Measurements from ENCODE around the gene CBR1. TPM values are rescaled to one million over a fixed set of nuclear protein-coding genes. Genes with fewer than 3 reads are reported as not detected.

Gene CBR1
- polyA plus RNA-seq, 1 donor from 2014 or later: 9.2 TPM

DNA sequence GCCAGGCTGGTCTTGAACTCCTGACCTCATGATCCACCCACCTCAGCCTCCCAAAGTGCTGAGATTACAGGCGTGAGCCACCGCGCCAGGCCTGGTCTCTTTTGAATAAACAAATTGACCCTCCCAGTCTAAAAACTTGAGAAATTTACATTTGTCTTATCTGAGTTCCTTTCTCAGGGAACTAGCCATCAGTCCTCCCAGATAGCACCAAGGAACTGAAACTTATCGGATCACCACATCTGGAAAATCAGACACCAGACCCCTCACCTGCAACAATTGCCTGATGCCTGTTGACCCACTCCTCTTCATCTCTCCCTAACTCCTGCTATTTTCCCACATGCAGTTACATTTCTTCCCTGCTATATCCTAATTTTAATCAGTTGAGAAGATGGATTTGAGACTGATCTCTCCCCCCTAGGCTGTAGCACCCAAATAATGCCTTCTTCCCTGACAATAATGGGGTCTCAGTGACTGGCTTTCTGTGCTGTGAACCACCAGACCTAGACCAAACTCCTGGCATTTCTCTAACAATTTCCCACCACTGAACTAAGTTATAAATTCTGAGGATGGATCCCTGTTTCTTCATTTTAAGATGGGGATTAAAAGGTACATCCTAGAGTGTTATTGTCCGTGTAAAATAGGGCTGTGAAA, 951 bp upstream of the CBR1 start:
- H3K9me3 ChIP-seq (ENCODE audit: low read length): no peaks in the 10 kb centered on the region
- H3K27ac ChIP-seq (ENCODE audit: low read length): no peak overlapping the region
- no peak overlapping the region for H3K9ac ChIP-seq (ENCODE audit: low read length)
- no peak overlapping the region for H2AFZ ChIP-seq (ENCODE audit: low read depth, low read length)
- no peaks in the 10 kb centered on the region for H3K9me2 ChIP-seq (ENCODE audit: insufficient read depth, low read length)
- H3F3A ChIP-seq (ENCODE audit: insufficient read depth, low read length, poor library complexity, severe bottlenecking): no peaks in the 10 kb centered on the region
- no peaks in the 10 kb centered on the region for H3K36me3 ChIP-seq (ENCODE audit: insufficient read depth, low read length)
- H3K4me3 ChIP-seq (ENCODE audit: low read length): no peak overlapping the region
- H3K4me2 ChIP-seq (ENCODE audit: low read length): no peak overlapping the region
- no peaks in the 10 kb centered on the region for H4K20me1 ChIP-seq (ENCODE audit: insufficient read depth)
- no peaks in the 10 kb centered on the region for H3K27me3 ChIP-seq (ENCODE audit: insufficient read depth, low read depth, low read length)
- no peak for TF ChIP-seq EP300 (conservative IDR thresholded peaks at IDR 0.05; ENCODE audit: poor library complexity, severe bottlenecking)
- TF ChIP-seq TAF1 (IDR thresholded peaks at IDR 0.05; ENCODE audit: low read depth): no peak
- TF ChIP-seq, protein P1, sequence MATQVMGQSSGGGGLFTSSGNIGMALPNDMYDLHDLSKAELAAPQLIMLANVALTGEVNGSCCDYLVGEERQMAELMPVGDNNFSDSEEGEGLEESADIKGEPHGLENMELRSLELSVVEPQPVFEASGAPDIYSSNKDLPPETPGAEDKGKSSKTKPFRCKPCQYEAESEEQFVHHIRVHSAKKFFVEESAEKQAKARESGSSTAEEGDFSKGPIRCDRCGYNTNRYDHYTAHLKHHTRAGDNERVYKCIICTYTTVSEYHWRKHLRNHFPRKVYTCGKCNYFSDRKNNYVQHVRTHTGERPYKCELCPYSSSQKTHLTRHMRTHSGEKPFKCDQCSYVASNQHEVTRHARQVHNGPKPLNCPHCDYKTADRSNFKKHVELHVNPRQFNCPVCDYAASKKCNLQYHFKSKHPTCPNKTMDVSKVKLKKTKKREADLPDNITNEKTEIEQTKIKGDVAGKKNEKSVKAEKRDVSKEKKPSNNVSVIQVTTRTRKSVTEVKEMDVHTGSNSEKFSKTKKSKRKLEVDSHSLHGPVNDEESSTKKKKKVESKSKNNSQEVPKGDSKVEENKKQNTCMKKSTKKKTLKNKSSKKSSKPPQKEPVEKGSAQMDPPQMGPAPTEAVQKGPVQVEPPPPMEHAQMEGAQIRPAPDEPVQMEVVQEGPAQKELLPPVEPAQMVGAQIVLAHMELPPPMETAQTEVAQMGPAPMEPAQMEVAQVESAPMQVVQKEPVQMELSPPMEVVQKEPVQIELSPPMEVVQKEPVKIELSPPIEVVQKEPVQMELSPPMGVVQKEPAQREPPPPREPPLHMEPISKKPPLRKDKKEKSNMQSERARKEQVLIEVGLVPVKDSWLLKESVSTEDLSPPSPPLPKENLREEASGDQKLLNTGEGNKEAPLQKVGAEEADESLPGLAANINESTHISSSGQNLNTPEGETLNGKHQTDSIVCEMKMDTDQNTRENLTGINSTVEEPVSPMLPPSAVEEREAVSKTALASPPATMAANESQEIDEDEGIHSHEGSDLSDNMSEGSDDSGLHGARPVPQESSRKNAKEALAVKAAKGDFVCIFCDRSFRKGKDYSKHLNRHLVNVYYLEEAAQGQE (IDR thresholded peaks at IDR 0.05; ENCODE audit: borderline replicate concordance): no peak
- TF ChIP-seq SMC3 (conservative IDR thresholded peaks at IDR 0.05; ENCODE audit: poor library complexity): no peak
- TF ChIP-seq RAD21 (conservative IDR thresholded peaks at IDR 0.05): no peak
- TF ChIP-seq EZH2 (IDR thresholded peaks at IDR 0.05; ENCODE audit: borderline replicate concordance, insufficient read depth, low read length, poor library complexity, severe bottlenecking): no peak
- TF ChIP-seq POLR2AphosphoS5 (IDR thresholded peaks at IDR 0.05): no peak
- TF ChIP-seq MXI1 (conservative IDR thresholded peaks at IDR 0.05; ENCODE audit: poor library complexity, severe bottlenecking): no peak
- TF ChIP-seq, protein P2, sequence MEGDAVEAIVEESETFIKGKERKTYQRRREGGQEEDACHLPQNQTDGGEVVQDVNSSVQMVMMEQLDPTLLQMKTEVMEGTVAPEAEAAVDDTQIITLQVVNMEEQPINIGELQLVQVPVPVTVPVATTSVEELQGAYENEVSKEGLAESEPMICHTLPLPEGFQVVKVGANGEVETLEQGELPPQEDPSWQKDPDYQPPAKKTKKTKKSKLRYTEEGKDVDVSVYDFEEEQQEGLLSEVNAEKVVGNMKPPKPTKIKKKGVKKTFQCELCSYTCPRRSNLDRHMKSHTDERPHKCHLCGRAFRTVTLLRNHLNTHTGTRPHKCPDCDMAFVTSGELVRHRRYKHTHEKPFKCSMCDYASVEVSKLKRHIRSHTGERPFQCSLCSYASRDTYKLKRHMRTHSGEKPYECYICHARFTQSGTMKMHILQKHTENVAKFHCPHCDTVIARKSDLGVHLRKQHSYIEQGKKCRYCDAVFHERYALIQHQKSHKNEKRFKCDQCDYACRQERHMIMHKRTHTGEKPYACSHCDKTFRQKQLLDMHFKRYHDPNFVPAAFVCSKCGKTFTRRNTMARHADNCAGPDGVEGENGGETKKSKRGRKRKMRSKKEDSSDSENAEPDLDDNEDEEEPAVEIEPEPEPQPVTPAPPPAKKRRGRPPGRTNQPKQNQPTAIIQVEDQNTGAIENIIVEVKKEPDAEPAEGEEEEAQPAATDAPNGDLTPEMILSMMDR (IDR thresholded peaks at IDR 0.05; ENCODE audit: poor library complexity, severe bottlenecking): no peak
- no peaks in the 10 kb centered on the region for H3K79me2 ChIP-seq (replicated peaks; ENCODE audit: insufficient read depth, low read length)

DNA sequence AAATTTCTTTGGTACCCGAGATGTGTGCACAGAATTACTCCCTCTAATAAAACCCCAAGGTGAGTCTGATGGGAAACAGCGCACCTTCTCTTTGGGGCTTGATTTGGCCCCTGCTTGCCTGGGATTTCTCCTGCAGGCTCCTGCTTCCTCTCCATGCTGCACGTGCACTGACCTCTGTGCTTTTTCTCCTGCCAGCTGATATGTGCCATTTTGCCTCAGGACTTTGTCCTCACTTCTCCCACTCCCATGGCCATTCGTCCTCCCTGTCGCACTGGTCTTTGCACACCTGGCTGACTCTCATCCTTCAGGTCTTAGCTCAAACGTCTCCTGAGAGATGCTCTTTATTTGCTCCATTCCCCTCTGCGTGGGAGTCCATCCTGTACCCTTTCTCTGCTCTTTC, 1.2 kb downstream of the CBR1 start:
- Histone ChIP-seq H2AFZ (ENCODE audit: low read depth, low read length) (no peak overlapping the region), H3K9me3 (ENCODE audit: low read length) (no peaks in the 10 kb centered on the region), H4K20me1 (ENCODE audit: insufficient read depth) (no peaks in the 10 kb centered on the region), H3K27me3 (ENCODE audit: insufficient read depth, low read depth, low read length) (no peaks in the 10 kb centered on the region), H3K4me2 (ENCODE audit: low read length) (no peak overlapping the region), H3F3A (ENCODE audit: insufficient read depth, low read length, poor library complexity, severe bottlenecking) (no peaks in the 10 kb centered on the region), H3K9ac (ENCODE audit: low read length) (no peak overlapping the region), H3K9me2 (ENCODE audit: insufficient read depth, low read length) (no peaks in the 10 kb centered on the region), H3K79me2 (replicated peaks; ENCODE audit: insufficient read depth, low read length) (no peaks in the 10 kb centered on the region), H3K27ac (ENCODE audit: low read length) (no peak overlapping the region), H3K4me3 (ENCODE audit: low read length) (no peak overlapping the region), H3K36me3 (ENCODE audit: insufficient read depth, low read length) (no peaks in the 10 kb centered on the region)
- no peak for TF ChIP-seq SMC3 (conservative IDR thresholded peaks at IDR 0.05; ENCODE audit: poor library complexity)
- TF ChIP-seq, protein P1 (IDR thresholded peaks at IDR 0.05; ENCODE audit: borderline replicate concordance): no peak
- TF ChIP-seq EP300 (conservative IDR thresholded peaks at IDR 0.05; ENCODE audit: poor library complexity, severe bottlenecking): no peak
- no peak for TF ChIP-seq RAD21 (conservative IDR thresholded peaks at IDR 0.05)
- TF ChIP-seq TAF1 (IDR thresholded peaks at IDR 0.05; ENCODE audit: low read depth): no peak
- TF ChIP-seq EZH2 (IDR thresholded peaks at IDR 0.05; ENCODE audit: borderline replicate concordance, insufficient read depth, low read length, poor library complexity, severe bottlenecking): no peak
- no peak for TF ChIP-seq POLR2AphosphoS5 (IDR thresholded peaks at IDR 0.05)
- no peak for TF ChIP-seq MXI1 (conservative IDR thresholded peaks at IDR 0.05; ENCODE audit: poor library complexity, severe bottlenecking)
- TF ChIP-seq, protein P2 (IDR thresholded peaks at IDR 0.05; ENCODE audit: poor library complexity, severe bottlenecking): no peak
